B cell (primary cell): ENCODE data around the gene LENG8. TPM values are rescaled to one million over a fixed set of nuclear protein-coding genes. Genes with fewer than 3 reads are reported as not detected.

Experiments used
- ATAC-seq: fragments of 200-7000 bp; cut with Tn5 transposase; one replicate; pipeline ENCODE4 v1.10.0; 2021; ENCODE audit warnings: low read depth, mild to moderate bottlenecking, moderate number of reproducible peaks, moderate library complexity
- CTCF ChIA-PET: fragments of 350-600 bp; sonication (Branson Sonifier 250); formaldehyde crosslinking; loops from one replicate; lab custom pipeline; 2021; ENCODE audit warnings: antibody characterized with exemption, inconsistent platforms; lab: Charles Lee
- POLR2A ChIA-PET: fragments of 350-600 bp; sonication (Branson Sonifier 250); formaldehyde crosslinking; loops from one replicate; lab custom pipeline; 2021; ENCODE audit warnings: antibody characterized with exemption; lab: Charles Lee
- DNase-seq: peaks from one replicate; pipeline ENCODE4 v3.0.0; 2013
- H2AFZ ChIP-seq: 2 replicates; pipeline ENCODE4 v1.6.1; 2012; ENCODE audit warnings: mild to moderate bottlenecking, low read depth, low read length; ENCODE audit not compliant: insufficient read depth, poor library complexity, severe bottlenecking
- H3K27ac ChIP-seq, 2 donors: 1 replicate in 1 of 2; 2 replicates in 1 of 2; pipeline ENCODE4 v1.5.1; 2012 to 2013; ENCODE audit warnings: low read length in 2 of 2, mild to moderate bottlenecking in 2 of 2, moderate library complexity in 1 of 2
- H3K27me3 ChIP-seq, 4 experiments: fragments of 200-600 bp in 1 of 4; sonication (generic) in 1 of 4; replicated peaks in 1 of 4; 1 replicate in 2 of 4; 2 replicates in 2 of 4; pipeline versions ENCODE4 v1.6.1 to v1.7.0; 2013 to 2016; ENCODE audit warnings: low read length in 3 of 4, mild to moderate bottlenecking in 2 of 4, mixed read lengths in 1 of 4, moderate library complexity in 1 of 4; ENCODE audit not compliant: insufficient read depth in 4 of 4, control insufficient read depth in 3 of 4; ENCODE audit errors: control extremely low read depth in 1 of 4
- H3K36me3 ChIP-seq, 2 experiments: replicated peaks in 1 of 2; 1 replicate in 1 of 2; 2 replicates in 1 of 2; pipeline versions ENCODE4 v1.6.1 to v1.7.1; 2013; ENCODE audit warnings: low read length in 1 of 2; ENCODE audit not compliant: insufficient read depth in 2 of 2, control insufficient read depth in 1 of 2; ENCODE audit errors: control extremely low read depth in 1 of 2, extremely low read depth in 1 of 2
- H3K4me1 ChIP-seq, 2 donors: fragments of 200-600 bp in 1 of 2; sonication (generic) in 1 of 2; 1 replicate in 1 of 2; 2 replicates in 1 of 2; pipeline versions ENCODE4 v1.5.1 to v1.6.1; 2013 to 2017; ENCODE audit warnings: low read length in 2 of 2; ENCODE audit not compliant: control insufficient read depth in 2 of 2, insufficient read depth in 2 of 2
- H3K4me2 ChIP-seq: replicated peaks from 2 replicates; pipeline ENCODE3; 2012; ENCODE audit warnings: mild to moderate bottlenecking, low read depth, low read length; ENCODE audit not compliant: poor library complexity, severe bottlenecking
- H3K4me3 ChIP-seq, 5 experiments: fragments of 200-600 bp in 1 of 5; sonication (generic) in 1 of 5; 1 replicate in 3 of 5; 2 replicates in 2 of 5; pipeline versions ENCODE4 v1.5.1 to v1.7.0; 2011 to 2016; ENCODE audit warnings: low read length in 4 of 5, mild to moderate bottlenecking in 4 of 5, low read depth in 2 of 5, control low read depth in 1 of 5, moderate library complexity in 1 of 5; ENCODE audit not compliant: insufficient read depth in 1 of 5; ENCODE audit errors: control extremely low read depth in 1 of 5, extremely low read depth in 1 of 5
- H3K79me2 ChIP-seq: fragments of 200-600 bp; sonication (generic); one replicate; pipeline ENCODE4 v1.6.0; 2016; ENCODE audit warnings: low read length; ENCODE audit not compliant: control insufficient read depth, insufficient read depth
- H3K9ac ChIP-seq: fragments of 200-600 bp; sonication (generic); 2 replicates; pipeline ENCODE4 v1.6.1; 2017; ENCODE audit warnings: mild to moderate bottlenecking, low read length, moderate library complexity
- H3K9me3 ChIP-seq, 3 donors: one replicate each; pipeline versions ENCODE4 v1.6.1 to v1.7.1; 2013; ENCODE audit warnings: low read length in 2 of 3; ENCODE audit not compliant: control insufficient read depth in 2 of 3, insufficient read depth in 1 of 3; ENCODE audit errors: control extremely low read depth in 1 of 3
- H4K20me1 ChIP-seq: 2 replicates; pipeline ENCODE4 v1.6.0; 2012; ENCODE audit warnings: mild to moderate bottlenecking, low read length; ENCODE audit not compliant: insufficient read depth, control insufficient read depth, poor library complexity, severe bottlenecking
- H3K27ac Mint-ChIP-seq: one replicate; pipeline ENCODE4 v1.8.0; 2021; ENCODE audit warnings: mixed read lengths
- H3K27me3 Mint-ChIP-seq: one replicate; pipeline ENCODE4 v1.8.0; 2021; ENCODE audit warnings: mixed read lengths
- H3K4me1 Mint-ChIP-seq: one replicate; pipeline ENCODE4 v1.8.0; 2021; ENCODE audit warnings: mixed read lengths
- H3K4me3 Mint-ChIP-seq: one replicate; pipeline ENCODE4 v1.8.0; 2021; ENCODE audit warnings: mixed read lengths
- H3K9me3 Mint-ChIP-seq: one replicate; pipeline ENCODE4 v1.8.0; 2022; ENCODE audit warnings: mixed read lengths; ENCODE audit not compliant: insufficient read depth
- CTCF ChIP-seq: fragments of 200-600 bp; IDR thresholded peaks from one replicate; pipeline ENCODE4 v1.8.0; 2022; ENCODE audit warnings: antibody characterized with exemption, mild to moderate bottlenecking
- EZH2 ChIP-seq: IDR thresholded peaks from 2 replicates; pipeline ENCODE4 v1.6.1; 2012; ENCODE audit warnings: borderline replicate concordance, low read depth, mild to moderate bottlenecking, moderate library complexity, low read length; ENCODE audit not compliant: insufficient read depth, poor library complexity, severe bottlenecking
- WGBS: methylation state at CpG from one replicate; pipeline ENCODE4 v1.1.5; 2013; ENCODE audit warnings: missing lambda C conversion rate; ENCODE audit not compliant: insufficient coverage; 5-methylcytosine and 5-hydroxymethylcytosine counted together
- intact Hi-C: fragments of 100-400 bp; cut with micrococcal nuclease; formaldehyde crosslinking; loops from one replicate; pipeline ENCODE4 v1.10.0; 2022
- polyA plus RNA-seq: library from polyadenylated mRNA; depleted of rRNA; stranded (reverse); fragments of >200 nt; gene quantifications from 2 replicates; pipeline ENCODE4 v1.2.3, GENCODE V29; 2012
- total RNA-seq, 2 donors: library from RNA; stranded (reverse); fragments of 120-200 nt in 1 of 2; gene quantifications; 1 replicate in 1 of 2; 2 replicates in 1 of 2; pipeline versions ENCODE4 v1.2.3 to v1.2.4, GENCODE V29; 2013 to 2022

LENG8 gene
- total and polyA plus RNA-seq, 2 donors (not counting 1 experiment from before 2014, with no cell fraction given) = 687 to 753 TPM

DNA sequence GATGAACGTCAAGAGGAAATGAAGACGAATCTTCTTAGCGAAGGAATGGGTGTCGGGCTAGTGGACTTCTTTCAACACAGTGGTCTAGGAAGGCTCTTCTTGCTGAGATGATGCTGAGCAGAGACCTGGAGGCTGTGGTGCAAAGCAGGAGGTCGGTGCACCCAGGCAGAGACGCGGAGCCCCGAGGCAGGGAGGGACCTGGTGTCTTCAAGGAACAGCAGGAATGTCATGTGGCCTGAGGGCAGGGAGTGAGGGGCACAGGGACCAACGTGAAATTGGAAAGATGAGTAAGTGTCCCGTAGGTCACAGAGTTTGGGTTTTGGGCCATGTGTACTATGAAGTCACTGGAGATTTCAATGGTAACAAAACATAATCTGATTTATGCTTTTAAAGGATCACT lies 35.5 kb downstream of the LENG8 start:
- peaks cover 17% of the 10 kb centered on the region for H3K4me1 Mint-ChIP-seq
- H3K27ac Mint-ChIP-seq = no peak overlapping the region
- ChIA-PET POLR2A (no interaction called here), CTCF (no interaction called here)
- Histone ChIP-seq H3K27ac (no peak overlapping the region), H3K9me3 (no peaks in the 10 kb centered on the region), H3K4me2 (no peak overlapping the region), H3K27me3 (peaks cover 0 to 15% (median 5%) of the 10 kb centered on the region in 4 experiments), H3K4me3 (no peak overlapping the region), H3K36me3 (no peaks in the 10 kb centered on the region), H3K79me2 (no peaks in the 10 kb centered on the region), H3K9ac (no peak overlapping the region), H4K20me1 (no peaks in the 10 kb centered on the region), H3K4me1 (peaks cover 15 to 24% of the 10 kb centered on the region in 2 donors), H2AFZ (no peak overlapping the region)
- DNase-seq (no peak), ATAC-seq (no peak)
- TF ChIP-seq EZH2 (no peak), CTCF (no peak)
- intact Hi-C loops = loop anchor here (10.0 kb wide), 1 partner anchor 430 kb away; no protein-coding TSS in a partner anchor
- no peaks in the 10 kb centered on the region for H3K9me3 Mint-ChIP-seq
- no peak overlapping the region for H3K4me3 Mint-ChIP-seq
- H3K27me3 Mint-ChIP-seq = peaks cover 38% of the 10 kb centered on the region
- 86% methylated on average over 10 of the region's 10 CpGs for WGBS

DNA sequence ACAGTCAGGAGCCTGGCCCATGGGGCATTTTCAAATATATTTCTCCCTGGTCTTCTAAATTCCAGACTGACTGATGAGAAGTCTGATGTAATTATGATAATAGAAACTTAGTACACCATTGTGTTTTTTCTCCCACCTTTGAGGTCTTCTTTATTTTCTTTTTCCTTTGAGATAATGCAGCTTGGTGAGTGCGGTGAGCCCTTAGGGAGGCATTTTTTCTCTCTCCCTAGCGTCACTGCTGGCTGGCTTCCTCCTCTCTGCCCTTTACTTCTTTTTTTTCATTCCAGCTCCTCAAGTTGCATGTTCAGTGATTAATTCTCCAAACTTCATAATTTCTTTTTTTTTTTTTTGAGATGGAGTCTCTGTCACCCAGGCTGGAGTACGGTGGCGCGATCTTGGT lies 36.9 kb downstream of the LENG8 start:
- ChIA-PET POLR2A (no interaction called here), CTCF (interaction anchor here (0.6 to 1.4 kb wide), 3 partner anchors 59 to 190 kb away, joined by 3 to 4 read pairs (median 3); no protein-coding TSS in a partner anchor)
- H3K27me3 ChIP-seq = peaks cover 0 to 13% (median 5%) of the 10 kb centered on the region in 4 experiments

More for the DNA sequence above, 36.9 kb downstream of the LENG8 start:
- Histone ChIP-seq H3K4me3 (no peak overlapping the region), H4K20me1 (no peaks in the 10 kb centered on the region), H2AFZ (no peak overlapping the region), H3K4me2 (no peak overlapping the region), H3K79me2 (no peaks in the 10 kb centered on the region), H3K9ac (no peak overlapping the region), H3K27ac (no peak overlapping the region), H3K9me3 (no peaks in the 10 kb centered on the region), H3K36me3 (no peaks in the 10 kb centered on the region), H3K4me1 (peaks cover 15 to 20% of the 10 kb centered on the region in 2 donors)
- DNase-seq = no peak
- Mint-ChIP-seq H3K4me3 (no peak overlapping the region), H3K27ac (no peak overlapping the region), H3K9me3 (no peaks in the 10 kb centered on the region), H3K27me3 (peaks cover 34% of the 10 kb centered on the region), H3K4me1 (peaks cover 15% of the 10 kb centered on the region)
- 0% methylated on average over 1 of the region's 5 CpGs for WGBS
- TF ChIP-seq EZH2 (no peak), CTCF (no peak)
- intact Hi-C loops = loop anchor here (10.0 kb wide), 1 partner anchor 429 kb away; no protein-coding TSS in a partner anchor
- ATAC-seq = no peak
